Ovary (tissue), 3 donors: ENCODE data around the gene IQGAP2.

ENCODE experiments used
- CTCF ChIP-seq, 3 donors: fragments of 450-650 bp in 2 of 3; fragments of 200-600 bp in 1 of 3; IDR thresholded peaks; one replicate each; pipeline versions ENCODE4 v1.5.1 to v1.8.0; 2016 to 2022; ENCODE audit warnings: antibody characterized with exemption in 3 of 3, mild to moderate bottlenecking in 1 of 3
- EP300 ChIP-seq: sonication (generic); formaldehyde crosslinking; IDR thresholded peaks from one replicate; pipeline ENCODE4 v1.6.1; 2017; ENCODE audit warnings: antibody characterized with exemption
- donor health status: DM: no; HTN: no; CAD: no.

- TF ChIP-seq EP300: no peak
- TF ChIP-seq CTCF (IDR thresholded peaks at IDR 0.05): no peak
These were observed 36.8 kb downstream of the IQGAP2 start for GRCh38 chr5:76439929-76440328.
